GM21717 (cell line): ENCODE data around the gene ADAM19.
"Not testable (repeated sequence)": the region's sequence is repeated elsewhere in the genome, so short reads cannot be mapped to it uniquely, and the experiment has no call there.

Source experiments
- ATAC-seq: cut with Tn5 transposase; IDR thresholded peaks from one replicate; pipeline ENCODE4 v1.9.1; 2021; ENCODE audit warnings: mild to moderate bottlenecking, moderate library complexity; ENCODE audit not compliant: unreplicated experiment

The ADAM19 gene

DNA sequence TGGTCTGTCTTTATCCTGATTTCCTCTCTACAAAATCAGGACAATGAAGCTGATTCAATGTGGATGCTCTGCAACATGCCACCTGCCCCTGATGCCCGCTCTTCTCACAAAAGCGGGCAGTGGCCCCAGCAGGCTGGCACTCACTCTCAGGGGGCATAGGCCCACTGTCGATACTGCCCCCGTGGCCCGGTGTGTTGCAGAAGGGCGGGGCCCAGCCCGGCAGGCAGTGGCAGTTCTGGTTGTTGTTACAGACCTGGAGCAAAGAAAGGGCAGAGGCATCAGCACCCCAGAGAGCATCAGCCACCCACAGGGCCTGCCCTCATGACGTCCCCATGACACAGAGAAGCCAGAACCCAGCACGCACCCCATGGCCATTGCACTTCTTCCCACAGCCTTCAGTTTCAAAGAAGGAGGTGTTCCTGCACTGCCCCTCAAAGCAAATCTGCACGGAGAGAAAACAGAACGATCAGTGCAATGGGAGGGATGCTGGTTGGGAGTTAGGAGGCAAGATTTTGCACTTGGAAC lies 84.0 kb downstream of the ADAM19 start:
- no peak for ATAC-seq

- no peak for ATAC-seq
Measured at GRCh38 chr5:157487358-157487757, 88.2 kb downstream of the ADAM19 start.

DNA sequence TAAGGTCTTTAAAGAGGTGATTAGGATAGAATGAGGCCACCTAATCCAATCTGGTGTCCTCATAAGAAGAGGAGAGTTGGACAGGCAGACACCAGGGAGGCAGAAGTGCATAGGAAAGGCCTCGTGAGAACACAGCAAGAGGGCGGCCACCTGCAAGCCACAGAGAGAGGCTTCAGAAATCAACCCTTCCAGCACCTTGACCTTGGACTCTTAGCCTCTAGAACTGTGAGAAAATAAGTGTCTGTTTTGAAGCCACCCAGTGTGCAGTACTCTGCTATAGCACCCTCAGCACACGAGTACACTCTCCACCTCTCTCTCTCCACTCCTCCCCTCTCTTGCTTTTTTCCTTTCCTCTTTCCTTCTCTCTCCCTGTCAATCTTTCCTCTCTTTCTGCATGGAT lies 88.7 kb downstream of the ADAM19 start:
- ATAC-seq, result peak; percentile 45

DNA sequence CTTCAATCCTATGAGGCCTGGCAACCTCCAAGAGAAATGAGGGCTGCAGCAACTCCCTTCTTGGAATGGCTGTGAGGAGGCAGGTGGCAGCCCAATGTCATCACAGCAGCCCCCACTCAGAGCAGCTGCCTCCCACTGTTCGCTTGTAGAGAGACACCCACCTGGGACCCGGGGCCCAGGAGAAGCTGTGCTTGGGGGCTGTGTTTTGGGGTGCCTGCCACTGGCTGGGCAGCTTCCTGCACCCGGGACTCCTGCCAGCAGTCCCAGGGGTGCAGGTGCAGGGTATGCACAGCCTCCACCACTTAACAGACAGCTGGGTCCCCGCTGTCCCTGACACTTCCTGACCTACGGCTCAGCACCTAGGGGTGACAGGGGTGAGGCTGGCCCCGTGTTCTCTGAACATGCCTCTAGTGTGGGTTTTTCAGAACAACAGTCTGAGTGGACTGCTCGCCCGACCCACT lies 89.3 kb downstream of the ADAM19 start:
- ATAC-seq, result peak; percentile 51

GRCh38 chr5:157485811-157486210 lies 89.8 kb downstream of the ADAM19 start:
- ATAC-seq, result peak; percentile 46

GRCh38 chr5:157485340-157485739 lies 90.2 kb downstream of the ADAM19 start:
- no peak for ATAC-seq

- no peak for ATAC-seq
Measured at GRCh38 chr5:157484768-157485167, 90.8 kb downstream of the ADAM19 start.

GRCh38 chr5:157482702-157483101 lies 92.9 kb downstream of the ADAM19 start:
- ATAC-seq, result not testable (repeated sequence)

- ATAC-seq, result no peak
Measured at GRCh38 chr5:157481666-157482065, 93.9 kb downstream of the ADAM19 start.

DNA sequence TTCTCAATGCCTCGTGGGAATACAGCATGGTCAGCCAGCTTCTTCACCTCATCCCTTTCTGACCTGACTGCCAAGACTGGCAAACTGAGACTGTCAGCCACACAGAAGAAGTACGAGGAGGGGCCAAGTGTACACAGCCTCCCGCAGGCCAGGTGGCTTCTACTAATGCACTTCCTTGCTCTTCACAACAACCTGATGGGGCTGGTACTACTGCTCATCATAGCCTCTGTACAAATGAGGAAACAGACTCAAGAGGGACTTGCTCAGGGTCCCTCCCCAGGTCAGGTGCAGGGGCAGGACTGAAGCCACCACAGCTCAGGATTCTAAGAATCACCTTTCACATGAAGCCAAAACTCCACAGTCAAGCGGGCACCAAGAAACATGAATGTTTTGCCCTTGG lies 94.3 kb downstream of the ADAM19 start:
- no peak for ATAC-seq

DNA sequence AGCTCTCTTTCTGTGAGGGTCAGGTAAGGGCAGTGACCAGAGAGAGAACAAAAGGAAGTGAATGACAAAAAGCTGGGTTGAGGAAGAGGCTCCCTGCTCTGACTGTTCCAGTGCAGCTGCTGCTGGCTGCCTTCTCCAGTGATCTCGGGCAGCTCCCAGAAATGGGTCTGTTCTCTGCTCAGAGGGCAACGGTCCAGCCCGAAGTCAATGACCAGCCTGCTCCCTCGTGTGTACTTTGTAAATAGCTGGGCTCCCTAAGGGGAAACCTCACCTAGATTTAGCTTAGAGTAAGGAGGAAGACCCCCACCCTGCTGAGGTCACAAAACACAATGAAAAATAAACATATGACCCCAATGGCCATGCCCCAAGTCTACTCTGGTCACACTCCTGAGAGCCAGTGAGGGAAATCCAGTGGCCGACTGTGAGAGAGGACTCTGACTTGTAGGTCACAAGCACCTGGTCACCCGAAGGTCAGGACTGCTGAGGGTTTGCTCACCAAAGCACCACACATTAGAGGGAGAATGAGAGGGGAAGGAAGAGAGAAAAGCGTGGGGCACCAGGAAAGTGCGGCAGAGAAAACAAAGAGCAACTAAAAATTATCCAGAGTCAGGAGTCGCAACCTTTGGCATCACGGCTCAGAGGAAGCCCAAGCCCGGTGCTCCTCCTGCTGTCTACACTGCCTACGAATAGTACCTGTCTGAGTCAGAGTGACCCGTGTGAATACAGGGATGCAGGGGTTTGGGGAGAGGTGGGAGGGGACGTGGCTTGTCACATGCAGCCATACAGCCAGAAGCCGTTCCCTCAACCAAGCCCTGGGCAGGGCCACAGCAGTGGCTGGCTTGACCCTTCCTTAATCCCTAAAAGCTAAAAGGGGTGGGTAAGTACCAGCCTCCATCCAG lies 95.7 kb downstream of the ADAM19 start:
- ATAC-seq, result no peak

DNA sequence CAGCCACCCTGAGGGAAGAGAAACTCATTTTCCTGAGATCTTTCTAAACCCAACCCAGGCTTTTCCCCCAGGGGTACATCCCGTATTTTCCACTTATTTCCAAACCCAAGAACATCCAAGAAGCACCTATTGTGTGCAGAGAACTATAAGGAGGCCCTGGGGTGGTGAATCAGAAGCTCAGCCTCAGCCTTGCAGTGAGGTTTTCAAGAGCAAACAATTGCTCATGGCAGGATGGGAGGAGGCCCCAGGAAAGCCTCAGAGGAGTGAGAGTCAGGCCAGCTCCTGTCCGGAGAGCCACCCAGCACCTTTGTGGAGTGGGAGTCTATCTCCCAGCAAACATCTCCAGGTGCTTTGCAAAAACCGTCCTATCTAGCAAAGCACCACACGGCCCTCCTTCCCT lies 96.4 kb downstream of the ADAM19 start:
- ATAC-seq, result no peak

GRCh38 chr5:157478726-157479125 lies 96.8 kb downstream of the ADAM19 start:
- ATAC-seq, result no peak

- no peak for ATAC-seq
Measured at GRCh38 chr5:157477814-157478494, 97.6 kb downstream of the ADAM19 start.

DNA sequence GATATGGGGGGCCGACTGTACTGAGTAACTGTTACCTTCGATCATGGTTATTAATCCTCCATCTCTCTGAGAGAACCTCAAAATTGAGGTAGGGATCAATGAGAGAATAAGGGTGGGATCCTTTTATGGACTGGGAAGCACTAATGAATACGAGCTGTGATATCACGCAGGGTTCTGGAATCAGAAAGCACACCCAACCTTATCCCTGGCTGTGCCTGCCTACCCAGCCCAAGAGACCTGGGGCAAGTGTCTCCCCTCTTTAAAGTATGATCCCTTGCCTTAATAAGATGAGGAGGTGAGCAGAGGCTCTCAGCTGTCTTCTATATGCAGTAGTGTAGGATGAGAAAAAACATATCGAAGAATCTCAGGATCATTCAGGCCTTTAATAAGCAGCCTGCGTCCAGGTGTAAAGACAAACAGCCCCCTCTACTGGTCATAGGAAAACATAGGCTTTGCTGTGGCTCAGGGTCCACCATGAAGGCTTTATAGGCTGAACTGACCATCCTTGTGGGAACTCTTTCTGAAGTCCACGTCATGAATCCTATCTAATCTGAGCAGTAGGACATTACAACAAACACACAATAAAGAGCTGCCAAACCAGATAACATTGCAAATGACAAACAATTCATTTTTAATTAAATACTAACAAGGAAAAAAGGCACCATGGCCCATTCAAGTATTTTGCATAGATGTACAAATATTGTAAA lies 98.7 kb downstream of the ADAM19 start:
- ATAC-seq, result no peak

- no peak for ATAC-seq
Measured at GRCh38 chr5:157475432-157475831, 100.1 kb downstream of the ADAM19 start.

- no peak for ATAC-seq
Measured at GRCh38 chr5:157473383-157474320, 101.9 kb downstream of the ADAM19 start.

- no peak for ATAC-seq
Measured at GRCh38 chr5:157471709-157472108, 103.9 kb downstream of the ADAM19 start.

GRCh38 chr5:157470631-157471030 lies 104.9 kb downstream of the ADAM19 start:
- ATAC-seq, result no peak

- ATAC-seq, result no peak
Measured at GRCh38 chr5:157469687-157470086, 105.9 kb downstream of the ADAM19 start.
